Suppressor macrophage treated with lipopolysaccharide for 4 hours (primary cell): ENCODE measurements around the gene TSPAN4.

Source experiments
- DNase-seq: peaks from one replicate; pipeline ENCODE4 v3.0.0-alpha.2; 2020

The TSPAN4 gene, protein sequence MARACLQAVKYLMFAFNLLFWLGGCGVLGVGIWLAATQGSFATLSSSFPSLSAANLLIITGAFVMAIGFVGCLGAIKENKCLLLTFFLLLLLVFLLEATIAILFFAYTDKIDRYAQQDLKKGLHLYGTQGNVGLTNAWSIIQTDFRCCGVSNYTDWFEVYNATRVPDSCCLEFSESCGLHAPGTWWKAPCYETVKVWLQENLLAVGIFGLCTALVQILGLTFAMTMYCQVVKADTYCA

DNA sequence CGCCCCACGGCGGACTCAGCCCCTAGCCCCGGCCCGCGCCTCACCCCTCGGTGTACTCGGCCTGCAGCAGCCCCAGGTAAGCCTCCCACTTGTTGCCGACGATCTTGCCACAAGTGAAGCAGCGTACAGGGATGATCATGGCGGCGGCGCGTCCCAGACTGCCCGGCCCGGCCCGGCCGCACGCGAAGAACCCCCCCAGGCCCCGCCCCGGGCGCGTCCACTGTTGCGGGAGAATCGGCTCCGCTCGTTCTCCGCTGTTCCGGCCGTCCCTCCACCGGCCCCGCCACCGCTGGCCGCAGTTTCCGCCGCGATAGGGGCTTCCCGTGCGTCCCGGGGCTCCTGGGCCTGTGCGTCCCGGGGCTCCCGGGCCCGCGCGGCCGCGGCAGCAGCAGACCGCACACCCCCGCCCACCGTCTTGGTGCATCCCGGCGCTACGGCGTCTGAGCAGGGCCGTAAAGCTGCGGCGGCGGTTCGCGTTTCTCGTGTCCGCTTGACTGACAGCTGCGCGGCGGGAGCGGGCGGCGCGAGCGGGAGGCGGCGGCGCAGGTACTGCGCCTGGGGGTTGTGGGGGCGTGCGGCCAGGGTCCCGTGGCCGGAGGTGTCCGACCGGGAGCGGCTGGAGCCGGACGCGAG, at the start of gene TSPAN4, which contains the start of gene POLR2L:
TSPAN4 (plus strand) TSS at position 483 of the 633 bp plus-strand sequence. CDS start 7,453 bp downstream, outside the sequence.
POLR2L (minus strand) TSS at position 160 of the 633 bp plus-strand sequence; CDS start at position 139, 21 bp downstream.
- DNase-seq, result peak; percentile 93

DNA sequence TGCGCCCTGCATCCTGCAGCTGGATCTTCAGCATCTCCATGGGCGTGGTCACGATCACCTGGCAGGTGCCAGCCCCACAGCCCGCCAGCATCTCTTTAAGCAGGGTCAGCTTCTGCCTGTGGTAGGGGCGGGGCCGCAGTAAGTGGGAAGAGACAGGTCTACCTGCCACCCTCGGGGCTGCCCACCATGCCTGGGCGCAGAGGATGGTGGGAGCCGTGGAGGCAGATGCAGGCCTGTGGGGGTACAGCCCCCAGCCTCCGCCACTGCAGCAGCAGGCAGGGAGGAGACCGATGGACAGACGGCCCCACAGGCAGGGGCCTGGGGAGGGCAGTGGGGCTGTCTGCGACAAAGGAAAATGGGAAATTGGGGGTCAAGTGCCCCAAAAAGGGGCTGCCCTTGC, 49.8 kb upstream of the TSPAN4 start:
- DNase-seq, result no peak

DNA sequence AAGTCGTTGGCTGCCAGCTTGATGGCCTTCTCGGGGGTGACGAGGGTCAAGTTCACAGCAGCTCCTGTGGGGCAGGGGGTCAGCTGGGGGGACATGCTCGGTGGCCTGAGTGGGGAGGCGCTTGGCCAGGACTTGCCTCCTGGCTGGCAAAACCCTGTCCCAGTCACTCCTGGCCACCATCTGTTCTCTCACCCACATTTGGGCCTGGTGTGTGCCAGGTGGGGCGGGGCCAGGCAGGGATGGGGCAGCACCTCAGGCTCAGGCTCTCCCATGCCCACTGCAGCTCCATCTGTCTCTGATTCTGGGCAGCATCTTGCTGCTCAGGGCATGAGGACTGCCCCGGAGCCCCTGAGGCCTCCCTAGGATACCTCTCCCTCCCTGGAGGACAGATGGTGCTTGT, 49.1 kb upstream of the TSPAN4 start:
- DNase-seq, result no peak

DNA sequence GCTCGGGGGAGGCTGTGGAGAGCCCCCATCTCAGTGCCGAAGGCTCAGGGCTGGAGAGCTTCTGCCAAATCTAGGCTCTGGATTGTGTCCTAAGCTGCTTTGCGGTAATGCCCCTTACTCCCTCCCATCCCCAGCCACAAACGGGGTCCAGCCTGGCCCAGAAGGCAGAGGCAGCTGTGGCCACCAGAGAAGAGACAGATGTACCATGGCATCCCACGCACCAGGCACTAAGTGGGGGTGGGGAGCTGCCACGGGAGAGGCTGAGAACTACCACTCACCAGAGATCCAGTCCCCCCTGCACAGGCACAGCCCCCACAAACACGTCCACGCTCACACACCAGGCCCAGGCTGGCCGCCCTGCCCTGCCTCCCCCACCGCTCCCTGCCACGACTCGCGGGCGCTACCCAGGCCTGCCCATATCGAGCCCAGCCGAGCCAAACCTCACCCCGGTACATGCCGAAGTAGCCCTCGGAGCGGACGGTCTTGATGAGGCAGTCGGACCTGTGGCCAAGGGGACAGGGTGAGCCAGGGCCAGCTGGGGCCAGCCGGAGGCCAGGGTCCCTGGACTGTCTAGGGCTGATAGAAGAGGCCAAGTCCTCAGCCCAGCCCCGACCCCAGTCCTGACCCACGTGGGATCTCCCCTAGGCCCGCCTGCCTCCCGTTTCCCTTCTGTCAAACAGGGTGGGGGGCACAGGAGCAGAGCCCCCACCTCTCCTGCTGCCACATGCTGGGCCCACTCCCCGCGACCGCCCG, 48.5 kb upstream of the TSPAN4 start:
- no peak for DNase-seq

DNA sequence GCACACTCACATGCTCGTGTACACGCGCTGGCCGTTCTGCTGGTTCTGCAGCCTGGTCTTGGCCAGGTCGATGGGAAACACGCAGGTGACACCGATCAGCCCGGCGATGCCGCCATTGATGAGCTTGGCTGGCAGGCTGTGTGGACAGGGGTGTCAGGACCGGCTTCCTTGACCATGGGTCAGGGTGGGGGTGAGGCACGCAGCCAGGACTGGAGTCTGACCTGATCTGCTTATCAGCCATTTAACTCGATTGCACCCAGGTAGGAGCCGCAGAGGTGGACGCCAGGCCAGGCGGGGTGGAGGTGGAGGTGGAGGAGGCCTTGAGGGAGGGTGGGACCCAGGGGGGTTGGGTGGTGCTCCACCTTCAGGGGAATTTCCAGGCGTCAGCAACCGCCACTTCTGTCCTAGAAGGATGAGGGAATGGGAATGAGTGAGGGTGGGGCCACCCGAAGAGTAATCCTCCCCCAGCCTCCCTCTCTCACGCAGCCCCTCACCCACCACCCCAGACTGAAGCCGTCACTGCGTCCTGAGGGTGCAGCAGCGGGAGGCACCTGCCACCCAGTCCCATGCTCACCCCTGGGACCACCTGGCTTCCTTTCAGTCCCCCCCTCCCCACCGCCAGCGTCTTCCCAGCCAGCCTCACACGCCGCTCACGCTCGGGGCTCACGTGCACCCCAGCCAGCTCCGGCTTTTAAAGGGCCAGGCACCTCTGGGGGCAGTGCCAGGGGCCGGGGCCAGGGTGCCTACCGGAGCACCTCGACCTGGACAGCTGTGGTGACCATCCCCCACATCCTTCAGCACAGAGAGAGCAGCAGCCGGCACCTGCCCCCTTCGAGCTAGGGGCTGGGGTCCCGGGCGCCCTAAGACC, 47.7 kb upstream of the TSPAN4 start:
- DNase-seq, result no peak

DNA sequence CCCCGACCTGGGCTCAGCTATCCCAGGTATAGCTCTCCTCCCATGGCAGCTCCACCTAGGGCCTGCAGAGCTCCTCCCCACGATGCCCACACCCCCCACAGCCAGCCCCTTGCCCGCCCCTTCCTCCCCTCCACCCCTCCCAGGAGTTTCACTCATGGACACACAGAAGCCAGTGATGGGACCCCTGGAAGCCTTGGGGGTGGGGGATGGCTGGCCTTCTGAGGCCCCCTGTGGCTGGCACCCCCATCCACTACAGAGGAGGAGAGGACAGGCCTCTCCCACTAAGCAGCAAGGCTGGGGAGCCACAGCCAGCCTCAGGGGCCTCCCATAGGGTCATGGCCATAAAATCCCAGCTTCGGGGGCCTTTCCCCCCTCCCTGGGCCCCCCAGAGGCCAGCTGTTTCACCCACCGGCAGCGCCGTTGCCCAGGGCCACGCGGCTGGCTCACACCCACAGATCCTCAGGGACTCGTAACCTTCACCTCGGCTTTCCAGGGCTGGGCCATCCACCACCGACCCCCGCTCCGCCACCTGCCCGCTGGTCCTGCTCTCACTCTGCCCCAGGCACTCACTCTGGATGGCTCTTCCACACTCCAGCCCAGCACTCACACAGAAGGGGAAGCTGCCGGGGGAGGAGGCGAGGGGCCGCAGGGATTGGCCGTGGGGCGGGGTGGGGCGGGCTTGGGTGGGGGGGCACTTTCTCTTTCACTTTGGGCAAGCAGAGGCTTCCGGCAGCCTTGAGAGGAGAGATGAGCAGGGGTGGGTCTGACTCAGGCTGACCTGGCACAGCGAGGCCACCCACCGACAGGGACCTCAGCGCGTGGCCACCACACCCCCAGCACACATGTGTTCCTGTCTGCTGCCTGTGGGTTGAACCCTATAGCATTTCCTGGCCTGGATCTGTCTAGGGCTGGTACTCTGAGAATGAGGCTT, 46.8 kb upstream of the TSPAN4 start:
- peak; percentile 95 for DNase-seq

DNA sequence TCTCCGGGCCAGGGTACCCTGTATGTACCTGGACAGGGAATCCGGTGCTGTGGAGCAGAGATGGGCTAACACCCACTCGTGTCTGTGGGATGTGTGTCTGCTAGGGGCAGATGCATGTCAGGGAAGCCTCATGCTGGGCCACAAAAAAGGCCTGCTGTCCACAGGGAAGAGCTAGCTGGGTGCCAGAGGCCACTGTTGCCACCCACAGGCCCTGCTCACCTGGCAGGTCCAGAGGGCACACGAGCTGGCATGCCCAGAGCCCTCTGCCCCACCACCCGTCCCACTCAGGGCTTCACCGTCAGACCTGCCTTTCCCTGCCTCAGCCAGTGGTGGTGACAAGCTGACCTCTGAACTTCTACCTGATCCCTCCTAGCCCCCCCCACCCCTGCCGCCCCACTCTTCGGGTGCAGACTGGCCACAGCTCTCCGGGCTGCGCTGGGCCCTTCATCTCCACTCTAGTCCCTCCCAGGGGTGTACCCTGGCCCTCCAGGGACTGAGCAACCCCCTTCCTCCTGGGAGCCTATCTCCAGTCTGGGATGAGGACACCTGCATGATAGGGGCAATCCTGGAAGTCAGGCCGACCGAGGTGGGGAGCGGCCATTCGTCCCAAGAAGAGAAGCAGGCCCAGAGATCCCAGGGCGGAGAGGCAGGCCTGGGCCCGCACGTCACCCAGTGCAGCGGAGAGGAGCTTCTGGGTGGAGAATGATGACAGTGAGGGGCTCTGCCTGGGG, 45.9 kb upstream of the TSPAN4 start:
- no peak for DNase-seq

DNA sequence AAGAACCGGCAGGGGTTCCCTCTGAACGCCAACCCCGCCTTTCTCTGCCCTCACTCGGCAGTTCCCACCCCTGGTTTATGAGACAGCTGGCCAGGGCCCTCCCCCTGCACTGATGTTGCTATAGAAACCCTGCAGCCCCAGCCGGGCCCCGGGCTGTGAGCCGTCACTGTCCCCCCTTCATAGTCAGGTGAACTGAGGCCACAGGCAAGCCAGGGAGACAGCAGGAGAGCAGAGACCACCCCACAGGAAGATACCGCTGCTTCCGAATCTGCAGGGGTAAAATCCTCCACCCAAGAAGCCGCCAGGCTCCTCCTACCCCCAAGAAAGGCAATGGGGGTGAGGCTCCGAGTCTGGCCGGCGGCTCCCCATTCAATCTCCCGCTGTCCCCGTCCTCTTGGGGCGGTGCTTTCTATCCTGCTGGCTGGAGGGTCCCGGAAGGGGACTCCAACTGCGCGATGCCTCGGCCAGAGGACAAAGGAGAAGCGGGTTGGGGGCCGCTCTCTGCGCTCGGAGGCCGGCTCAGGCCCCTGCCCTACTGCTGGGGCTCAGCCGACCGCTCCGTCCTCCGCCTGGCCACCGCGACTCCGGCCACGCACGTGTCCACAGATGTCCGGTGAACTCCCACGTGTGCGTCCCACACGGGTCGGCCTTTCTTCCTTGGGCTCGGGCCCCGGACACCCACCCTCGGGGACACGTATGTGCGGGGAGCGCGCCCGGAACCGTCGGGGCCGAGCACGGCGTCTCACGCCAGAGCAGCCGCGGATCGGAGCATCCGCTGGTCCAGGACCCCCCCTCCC, 45.2 kb upstream of the TSPAN4 start:
- DNase-seq, result peak; percentile 67

DNA sequence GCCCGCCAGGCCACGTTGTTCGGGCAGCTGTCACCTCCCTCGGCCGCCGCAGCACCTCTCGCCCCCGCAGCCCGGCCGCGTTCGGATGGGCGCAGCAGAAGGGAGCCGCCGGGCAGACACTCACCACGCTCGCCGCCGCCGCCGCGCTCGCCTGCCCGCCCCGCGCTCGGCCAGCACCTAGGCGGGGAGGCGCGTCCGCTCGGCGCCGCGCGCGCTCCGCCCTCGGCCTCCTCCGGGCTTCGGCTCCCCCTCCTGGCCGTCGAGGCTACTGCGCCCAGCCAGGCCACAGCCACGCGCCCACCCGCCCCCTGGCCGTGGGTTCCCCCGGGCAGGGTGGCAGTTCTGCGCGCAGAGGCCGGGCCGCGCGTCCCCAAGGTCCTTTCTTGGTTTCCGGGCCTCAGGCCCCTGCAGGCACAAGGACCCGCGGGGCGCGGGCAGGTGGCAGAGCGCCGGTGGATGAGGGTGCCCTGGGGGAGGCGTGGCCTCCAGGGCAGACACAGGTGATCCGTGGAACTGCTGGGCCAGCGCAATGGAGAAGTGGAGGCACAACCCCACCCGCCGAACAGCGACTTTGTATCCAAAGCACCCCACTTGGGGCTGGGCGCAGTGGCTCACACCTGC, 44.4 kb upstream of the TSPAN4 start, which contains the start of gene SLC25A22:
SLC25A22 (minus strand) TSS at position 189 of the 621 bp plus-strand sequence. CDS start 3,275 bp downstream, outside the sequence.
- peak; percentile 91 for DNase-seq

DNA sequence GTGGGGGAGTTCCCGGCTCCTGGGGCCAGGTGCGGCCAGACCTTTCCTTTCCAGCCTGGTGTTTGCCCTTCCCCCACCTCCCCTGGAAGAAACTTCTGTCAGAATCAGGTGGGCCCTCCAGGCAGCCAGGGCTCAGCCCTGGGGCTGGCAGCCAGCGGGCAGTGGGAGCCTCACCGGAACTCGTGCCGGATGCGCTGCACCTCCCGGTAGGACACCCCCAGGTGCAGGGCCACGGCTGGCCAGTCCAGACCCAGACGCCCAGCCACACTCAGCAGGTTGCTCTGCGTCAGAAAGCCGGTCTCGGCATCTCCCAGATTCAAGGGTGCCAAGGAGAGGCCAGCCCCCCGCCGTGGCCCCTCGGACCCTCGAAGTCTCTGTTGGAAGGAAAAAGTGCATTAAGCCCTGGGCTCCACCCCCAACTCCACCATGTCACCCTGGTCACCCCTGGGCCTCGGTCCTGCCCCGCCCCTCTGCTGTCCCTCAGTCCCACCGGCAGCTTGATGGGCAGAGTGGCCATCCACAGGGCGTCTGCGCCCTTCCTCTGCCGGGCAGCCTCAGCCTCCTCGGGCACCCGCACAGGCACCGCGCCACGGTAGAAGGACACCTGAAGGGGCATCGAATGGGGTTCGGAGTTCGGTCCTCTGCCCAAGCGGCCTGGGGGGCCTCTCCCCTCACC, 42.9 kb upstream of the TSPAN4 start:
- no peak for DNase-seq

DNA sequence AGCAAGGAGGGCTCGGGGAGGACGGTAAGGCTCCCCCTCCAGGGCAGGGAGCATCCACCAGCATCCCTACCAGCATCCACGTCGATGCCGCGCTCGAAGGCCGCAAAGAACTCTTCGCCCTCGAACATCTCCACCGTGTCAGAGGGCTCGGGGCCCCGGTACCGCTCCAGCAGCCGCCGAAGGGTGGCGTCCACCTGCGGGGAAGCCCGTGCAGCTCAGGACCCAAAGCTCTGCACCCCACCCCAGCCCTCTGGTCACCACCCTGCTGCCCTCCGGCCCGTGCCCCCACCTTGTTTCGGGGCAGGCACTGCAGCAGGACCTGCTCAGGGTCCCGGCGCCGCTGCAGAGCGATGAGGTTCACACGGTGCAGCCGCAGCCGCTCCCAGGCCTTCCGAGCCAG, 42.2 kb upstream of the TSPAN4 start:
- no peak for DNase-seq

DNA sequence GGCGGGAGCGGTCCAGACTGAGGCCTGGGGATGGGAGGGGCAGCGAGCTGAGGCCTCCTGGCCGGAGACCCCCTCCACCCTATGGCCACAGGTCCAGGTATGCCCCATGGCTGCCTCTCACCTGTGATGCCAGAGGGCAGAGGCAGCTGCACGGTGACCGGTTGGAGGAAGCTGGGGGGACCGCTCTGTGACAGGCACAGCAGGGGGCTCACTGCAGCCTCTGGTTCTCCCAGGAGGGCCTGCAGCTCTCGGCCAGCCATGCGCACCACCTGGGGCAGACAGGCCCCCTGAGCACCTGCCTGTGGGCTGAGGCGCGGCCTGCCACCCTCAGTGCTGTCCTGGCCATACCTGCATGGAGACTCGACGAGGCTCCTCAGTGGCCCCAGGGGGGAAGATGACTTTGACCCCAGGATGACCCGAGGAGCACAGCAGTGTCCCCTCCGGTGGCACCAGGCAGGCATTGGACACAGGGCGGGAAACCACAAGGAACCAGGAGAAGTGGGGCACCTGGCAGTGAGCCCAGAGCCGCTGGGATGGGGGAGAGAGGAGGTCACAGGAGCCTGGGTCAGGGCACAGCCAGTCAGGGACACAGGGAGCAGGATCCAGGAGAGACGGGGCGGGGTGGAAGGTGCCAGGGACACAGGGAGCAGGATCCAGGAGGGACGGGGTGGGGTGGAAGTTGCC, 41.4 kb upstream of the TSPAN4 start:
- DNase-seq, result no peak

DNA sequence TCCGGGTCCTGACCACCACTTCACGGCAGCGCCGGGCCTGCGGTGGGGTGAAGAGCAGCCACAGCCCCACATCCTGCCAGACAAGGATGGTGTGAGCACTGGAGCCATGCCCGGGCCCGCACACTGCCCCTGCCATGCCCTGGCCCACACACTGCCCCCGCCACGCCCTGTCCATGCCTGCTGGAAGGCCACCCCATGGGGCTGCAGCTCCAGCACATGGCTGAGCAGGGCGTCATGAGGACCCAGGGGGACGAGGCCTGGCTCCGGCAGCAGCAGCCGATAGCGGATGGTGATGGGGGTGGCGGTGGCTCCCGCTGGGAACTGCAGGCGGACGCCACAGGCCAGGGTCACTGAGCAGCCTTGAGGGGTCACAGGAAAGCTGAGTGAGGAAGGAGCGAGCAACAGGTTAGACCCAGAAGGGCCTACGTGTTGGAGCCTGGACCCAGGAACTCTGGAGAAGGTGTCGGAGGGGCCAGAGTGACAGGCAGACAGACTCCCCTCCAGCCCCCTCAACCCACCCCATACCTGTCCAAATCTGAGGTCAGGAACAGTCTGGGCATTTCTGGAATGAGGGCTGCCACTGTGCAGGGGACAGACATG, 40.5 kb upstream of the TSPAN4 start:
- no peak for DNase-seq

DNA sequence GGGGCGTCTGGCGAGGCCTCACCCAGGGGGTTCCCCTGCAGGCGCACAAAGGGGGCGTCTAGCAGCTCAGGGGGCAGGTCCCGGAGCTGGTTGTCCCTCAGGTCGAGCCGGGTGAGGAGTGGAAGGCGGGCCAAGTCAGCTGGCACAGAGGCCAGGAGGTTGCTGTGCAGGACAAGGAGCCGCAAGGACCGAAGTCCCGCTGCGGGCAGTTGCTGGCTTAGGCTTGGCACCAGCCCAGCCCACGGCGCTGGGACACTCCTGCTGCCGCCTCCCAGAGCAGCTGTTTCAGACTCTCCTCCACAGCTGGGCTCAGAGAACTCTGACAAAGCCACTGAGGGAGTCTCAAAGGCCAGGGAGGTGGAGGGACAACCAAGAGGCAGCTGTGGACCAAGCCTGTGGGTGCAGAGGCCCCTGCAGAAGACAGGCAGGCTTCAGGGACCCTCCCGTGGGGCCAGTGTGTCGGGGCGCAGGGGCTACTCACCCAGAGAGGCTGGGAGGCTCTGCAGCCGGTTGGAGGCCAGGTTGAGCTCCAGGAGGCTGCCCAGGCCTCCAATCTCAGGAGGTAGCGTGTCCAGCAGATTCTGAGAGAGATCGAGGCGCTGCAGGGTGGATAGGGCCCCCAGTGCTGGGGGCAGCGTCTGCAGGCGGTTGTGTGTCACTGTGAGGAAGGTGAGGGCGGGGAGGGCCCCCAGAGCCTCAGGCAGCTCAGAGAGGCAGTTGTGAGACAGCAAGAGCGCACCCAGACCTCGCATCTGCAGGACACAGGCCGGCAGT, 39.8 kb upstream of the TSPAN4 start:
- DNase-seq, result no peak

DNA sequence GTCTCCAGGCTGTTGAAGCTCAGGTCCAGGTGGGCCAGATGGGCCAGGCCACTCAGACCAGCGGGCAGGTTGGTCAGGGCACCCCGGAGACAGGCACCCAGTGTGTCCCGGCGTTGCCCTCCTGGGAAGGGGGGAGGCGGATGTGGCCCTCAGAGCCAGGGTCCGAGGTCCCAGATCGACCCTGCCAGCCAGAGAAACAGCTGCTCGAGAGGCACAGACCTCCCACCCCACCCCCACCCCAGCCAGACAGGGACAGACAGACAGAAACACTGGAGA, 39.2 kb upstream of the TSPAN4 start:
- DNase-seq, result no peak

DNA sequence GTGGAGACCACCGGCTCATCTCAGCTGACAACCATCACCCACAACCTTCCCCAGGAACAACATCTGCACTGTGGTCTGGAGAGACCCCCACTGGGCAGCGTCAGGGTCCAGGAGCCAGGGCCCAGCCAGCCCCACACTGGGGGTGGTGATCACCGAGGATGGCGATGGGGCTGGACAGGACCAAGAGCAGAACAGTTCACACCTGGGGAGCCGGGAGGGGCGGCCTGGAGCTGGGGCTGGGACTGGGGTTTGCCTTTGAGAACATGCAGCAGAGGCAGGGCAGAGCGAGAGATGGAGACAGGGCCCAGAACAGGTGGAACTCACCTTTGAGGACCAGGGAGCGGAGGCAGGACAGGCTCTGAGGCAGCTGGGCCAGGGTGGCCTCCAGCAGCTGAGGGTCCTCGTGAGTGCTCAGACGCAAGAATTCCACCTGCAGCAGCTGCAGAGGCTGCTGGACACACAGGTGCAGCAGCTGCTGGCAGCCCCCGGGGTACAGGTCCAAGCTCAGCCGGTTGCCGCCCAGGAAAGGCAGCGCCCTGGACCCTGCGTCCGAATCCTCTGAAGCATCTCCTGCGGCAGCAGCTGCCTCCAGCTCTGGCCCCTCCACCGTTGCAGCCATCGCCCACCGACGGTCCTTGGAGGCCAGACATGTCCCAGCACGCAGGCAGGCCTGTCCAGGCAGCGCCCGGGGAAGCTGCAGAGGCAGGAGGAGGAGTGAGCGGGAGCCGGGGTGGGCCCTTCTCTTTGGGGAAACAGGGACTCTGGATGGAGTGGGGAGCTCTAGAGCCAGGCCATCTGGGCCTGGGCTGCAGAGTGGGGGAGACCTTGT, 38.7 kb upstream of the TSPAN4 start:
- DNase-seq, result no peak

DNA sequence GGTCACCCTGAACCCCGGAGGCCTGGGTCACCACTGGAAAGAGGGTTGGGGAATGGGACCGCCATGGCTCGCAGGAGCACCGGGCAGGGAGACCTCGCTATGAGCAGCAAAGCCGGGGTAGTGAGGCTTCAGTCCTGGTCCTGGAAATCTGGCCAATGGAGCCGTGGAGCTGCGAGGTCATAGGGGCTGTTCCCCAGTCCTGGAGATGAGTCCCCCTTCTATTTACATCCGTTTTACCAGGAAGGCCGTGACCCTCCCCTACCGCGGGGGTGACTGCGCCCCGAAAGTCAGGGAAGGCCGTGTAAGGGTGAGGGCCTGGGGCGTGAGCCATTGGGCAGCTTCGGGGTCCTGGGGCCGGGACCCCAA, 38.1 kb upstream of the TSPAN4 start:
- DNase-seq, result no peak
